HG03196 (cell line): ENCODE measurements around the gene AIFM1.

Experiments used
- ATAC-seq: cut with Tn5 transposase; IDR thresholded peaks from one replicate; pipeline ENCODE4 v1.9.1; 2021; ENCODE audit not compliant: unreplicated experiment

The AIFM1 gene

GRCh38 chrX:130165703-130166502, at the start of gene AIFM1:
Gene AIFM1 (minus strand): TSS chrX:130165841. CDS start chrX:130165656, 185 bp downstream.
- ATAC-seq, result peak; percentile 85

DNA sequence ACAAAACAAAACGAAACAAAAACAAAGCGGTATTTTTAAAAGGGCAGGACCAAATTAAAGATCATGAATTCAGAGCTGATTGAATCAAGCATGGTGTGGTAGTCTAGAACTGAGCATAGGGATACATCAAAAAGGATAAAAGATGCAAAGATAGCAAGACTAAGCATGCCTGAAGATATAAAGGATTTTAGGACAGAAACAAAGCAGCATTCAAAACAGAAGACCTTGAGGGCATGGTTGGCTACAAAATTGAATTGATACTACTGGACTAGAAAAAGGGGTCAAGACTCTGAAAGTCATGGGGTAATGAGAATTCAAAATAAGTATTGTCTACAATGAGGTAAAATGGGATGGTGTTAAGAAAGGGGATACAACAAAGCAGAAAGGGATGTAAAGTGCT, 47.7 kb upstream of the AIFM1 start:
- no peak for ATAC-seq

- ATAC-seq, result no peak
These were observed 46.7 kb upstream of the AIFM1 start for GRCh38 chrX:130212371-130212770.

- no peak for ATAC-seq
These were observed 46.0 kb upstream of the AIFM1 start for GRCh38 chrX:130211415-130212186.

- no peak for ATAC-seq
These were observed 39.0 kb upstream of the AIFM1 start for GRCh38 chrX:130204647-130205046.

- no peak for ATAC-seq
These were observed 31.8 kb upstream of the AIFM1 start for GRCh38 chrX:130197464-130197863.

GRCh38 chrX:130196466-130196865, 30.8 kb upstream of the AIFM1 start:
- ATAC-seq, result no peak

DNA sequence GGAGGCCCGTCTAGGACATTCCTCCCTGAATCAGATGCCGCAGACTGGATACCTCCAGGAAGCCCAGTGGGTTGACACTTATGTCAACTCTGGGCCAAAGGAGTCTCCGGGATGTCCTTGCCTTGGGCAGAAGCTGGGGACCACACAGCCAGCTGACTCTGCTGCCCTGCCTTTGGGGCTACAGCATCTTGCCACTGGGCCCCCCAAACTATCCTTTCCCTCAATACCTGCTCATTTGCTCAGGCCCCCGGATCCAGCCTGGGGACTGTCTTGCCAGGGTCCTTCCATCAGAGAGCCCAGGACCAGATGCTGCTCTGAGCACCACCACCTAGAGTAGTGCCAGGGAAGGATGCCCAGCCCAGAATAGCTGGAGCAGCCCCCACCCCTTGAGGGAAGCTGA, 25.2 kb upstream of the AIFM1 start:
- no peak for ATAC-seq

DNA sequence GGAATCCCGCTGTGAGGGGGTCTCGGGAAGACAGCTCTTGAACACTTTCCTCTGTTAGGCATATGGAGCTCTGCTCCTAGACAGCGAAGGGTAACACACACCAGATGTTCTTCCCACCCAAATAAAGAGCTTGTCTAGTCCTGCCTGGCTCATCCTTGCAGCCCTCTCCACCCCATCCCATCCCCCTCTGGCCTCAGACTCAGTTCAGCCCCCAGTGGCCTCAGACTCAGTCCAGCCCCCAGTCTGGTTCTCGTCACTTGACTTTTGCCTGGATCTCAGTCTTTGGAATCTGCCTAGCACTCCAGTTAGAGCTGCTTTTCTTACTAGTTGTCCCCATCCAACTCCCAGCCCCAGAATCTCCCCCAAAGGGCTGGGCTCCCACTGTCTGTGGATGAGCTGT, 21.0 kb upstream of the AIFM1 start:
- ATAC-seq, result no peak

DNA sequence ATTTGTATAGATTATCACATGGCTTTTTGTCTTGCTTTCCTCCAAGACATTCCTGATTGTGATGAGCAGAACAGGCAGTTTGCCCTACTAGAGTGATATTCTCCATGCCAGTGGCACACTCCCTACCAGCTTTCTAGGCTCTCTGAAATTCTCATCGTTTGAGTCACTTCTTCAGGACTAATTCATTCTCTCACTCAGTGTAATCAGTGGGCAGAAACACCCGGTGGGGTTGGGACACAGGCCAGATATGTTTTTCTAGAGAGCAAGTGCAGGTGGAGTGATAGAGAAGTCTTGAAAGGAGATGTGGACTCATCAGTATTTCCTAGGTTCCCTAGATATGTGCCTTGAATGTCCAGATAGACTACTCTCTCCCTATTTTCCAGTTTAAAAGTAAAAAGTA, 19.2 kb upstream of the AIFM1 start:
- no peak for ATAC-seq

DNA sequence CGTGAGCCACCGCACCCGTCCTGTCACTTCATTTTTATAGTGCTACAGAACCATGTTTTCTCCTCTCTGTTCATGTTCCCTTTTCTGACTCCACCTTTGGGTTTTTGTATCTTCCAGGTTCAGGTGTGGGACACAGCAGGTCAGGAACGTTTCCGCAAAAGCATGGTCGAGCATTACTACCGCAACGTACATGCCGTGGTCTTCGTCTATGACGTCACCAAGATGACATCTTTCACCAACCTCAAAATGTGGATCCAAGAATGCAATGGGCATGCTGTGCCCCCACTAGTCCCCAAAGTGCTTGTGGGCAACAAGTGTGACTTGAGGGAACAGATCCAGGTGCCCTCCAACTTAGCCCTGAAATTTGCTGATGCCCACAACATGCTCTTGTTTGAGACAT, 18.5 kb upstream of the AIFM1 start:
- no peak for ATAC-seq

DNA sequence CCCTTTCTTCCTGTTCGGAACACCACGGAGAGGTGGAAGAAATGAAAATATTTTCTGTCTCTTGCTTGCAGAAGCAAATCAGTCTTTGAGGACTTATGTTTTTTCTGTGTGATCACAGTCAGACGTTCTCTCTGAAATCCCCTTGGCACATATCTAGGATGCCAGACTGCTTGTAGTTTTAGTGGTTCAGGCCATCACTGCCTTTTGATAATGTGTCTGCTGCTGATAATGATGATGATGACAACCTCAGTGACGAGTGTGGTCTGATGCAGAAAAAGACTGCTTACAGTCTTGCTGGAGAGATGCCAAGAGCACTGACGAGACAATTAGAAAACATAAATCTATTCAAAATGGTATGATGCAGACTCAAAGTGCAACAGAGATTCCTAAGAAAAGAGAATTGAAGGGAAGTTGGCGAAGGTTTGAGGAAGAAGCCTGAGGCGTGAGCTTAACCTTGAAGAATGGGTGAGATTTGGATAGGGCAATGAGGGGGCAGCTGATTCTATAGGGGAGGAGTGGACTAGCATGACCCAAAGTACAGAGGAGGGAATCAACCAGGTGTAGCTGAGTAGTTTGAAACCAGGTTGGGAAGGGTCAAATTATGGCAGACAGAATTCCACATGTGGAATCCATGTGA, 14.1 kb upstream of the AIFM1 start:
- no peak for ATAC-seq

GRCh38 chrX:130179170-130179569, 13.5 kb upstream of the AIFM1 start:
- ATAC-seq, result no peak

- ATAC-seq, result no peak
These were observed 11.3 kb upstream of the AIFM1 start for GRCh38 chrX:130176942-130177341.

GRCh38 chrX:130176354-130176776, 10.7 kb upstream of the AIFM1 start:
- peak; percentile 72 for ATAC-seq

DNA sequence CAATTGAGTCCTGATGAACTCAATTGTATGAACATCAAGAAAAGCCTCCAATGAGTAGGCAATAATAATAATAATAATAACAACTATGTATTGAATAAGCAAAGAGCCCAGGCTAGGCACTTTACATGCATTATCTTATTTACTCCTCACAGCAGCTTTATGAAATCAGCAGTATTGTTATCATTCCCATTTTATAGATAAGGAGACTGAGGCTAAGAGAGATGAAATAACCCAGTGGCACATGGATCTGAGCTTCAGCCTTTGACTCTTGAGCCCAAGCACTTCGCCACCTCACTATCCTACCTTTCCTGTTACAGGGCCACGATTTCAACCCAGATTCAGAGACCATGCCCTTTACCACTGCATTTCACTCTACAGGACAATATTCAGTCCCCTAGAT, 9.3 kb upstream of the AIFM1 start:
- ATAC-seq, result no peak

GRCh38 chrX:130174045-130174704, 8.5 kb upstream of the AIFM1 start:
- no peak for ATAC-seq

DNA sequence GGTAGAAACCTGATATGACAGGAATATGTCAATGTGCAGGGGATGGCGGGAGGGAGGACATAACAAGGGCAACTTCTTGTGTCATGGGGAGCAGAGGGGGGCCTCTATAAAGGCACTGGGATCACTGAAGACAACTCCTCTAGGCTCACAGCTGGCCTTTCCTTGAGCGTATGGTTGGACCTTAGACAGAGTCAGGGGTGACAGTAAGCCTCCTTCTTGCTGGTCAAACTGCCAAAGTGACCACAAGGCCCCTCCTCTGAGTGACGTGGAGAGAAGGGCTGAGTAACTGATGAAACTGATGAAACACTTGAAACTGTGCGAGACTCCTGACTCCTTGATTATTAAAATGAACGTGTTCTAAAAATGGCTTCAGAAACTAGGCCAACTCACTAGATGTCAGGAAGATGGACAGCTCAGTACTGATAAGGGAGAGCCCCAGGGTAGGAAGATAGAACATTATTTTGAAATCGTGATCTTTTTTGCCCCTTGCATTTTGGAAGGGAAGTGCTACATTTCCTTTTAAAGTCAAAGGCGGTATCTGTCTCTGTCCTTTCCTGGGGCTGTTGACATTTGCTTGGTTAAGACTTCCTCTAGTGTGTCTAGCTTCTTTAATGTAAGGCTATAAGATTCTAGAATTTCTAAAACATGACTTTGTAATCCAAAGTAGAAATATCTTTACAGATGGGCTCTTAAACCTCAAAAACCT, 7.7 kb upstream of the AIFM1 start:
- peak; percentile 48 for ATAC-seq

DNA sequence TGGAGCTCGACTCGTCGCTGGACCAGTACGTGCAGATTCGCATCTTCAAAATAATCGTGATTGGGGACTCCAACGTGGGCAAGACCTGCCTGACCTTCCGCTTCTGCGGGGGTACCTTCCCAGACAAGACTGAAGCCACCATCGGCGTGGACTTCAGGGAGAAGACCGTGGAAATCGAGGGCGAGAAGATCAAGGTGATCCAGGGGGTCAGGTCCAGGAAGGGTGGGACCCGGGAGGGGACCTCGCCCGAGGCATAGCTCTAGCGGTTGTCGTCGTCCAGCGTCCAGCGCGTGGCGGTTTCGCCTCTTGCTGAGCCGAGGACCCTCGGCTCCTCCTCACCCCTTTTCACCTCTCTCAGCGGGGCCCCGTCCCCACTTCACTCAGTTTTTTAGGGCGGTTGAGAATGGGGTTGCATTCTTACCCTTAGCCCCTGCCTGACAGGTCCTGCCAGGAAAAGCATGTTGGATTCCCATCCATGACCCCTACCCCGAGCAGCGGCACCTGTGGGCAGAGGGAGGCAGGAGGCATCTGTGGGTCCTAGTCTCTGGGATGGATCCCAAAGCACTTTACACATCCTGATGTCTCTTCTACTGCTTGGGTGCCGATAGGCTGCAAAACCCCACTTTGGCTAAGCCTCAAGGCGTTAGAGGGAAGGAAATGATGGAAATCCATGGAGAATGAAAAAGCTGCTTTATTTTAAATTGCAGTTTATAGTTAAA, 6.6 kb upstream of the AIFM1 start:
- ATAC-seq, result no peak
